H1 (cell line): ENCODE measurements around the gene MMP24OS.

Experiments used
- CHD1 ChIP-seq: IDR thresholded peaks from 2 replicates; pipeline ENCODE4 v1.6.1; 2012; ENCODE audit warnings: low read depth, low read length, improper control_type of control experiment
- EZH2 ChIP-seq: fragments of 200-600 bp; sonication (generic); IDR thresholded peaks from 2 replicates; pipeline ENCODE4 v1.7.1; 2012; ENCODE audit warnings: low read depth, mild to moderate bottlenecking, moderate library complexity, low read length, inconsistent platforms; ENCODE audit not compliant: severe bottlenecking
- POLR2A ChIP-seq, 2 experiments: IDR thresholded peaks; 1 replicate in 1 of 2; 2 replicates in 1 of 2; pipeline ENCODE4 v1.6.1; 2011; ENCODE audit warnings: low read depth in 2 of 2, low read length in 2 of 2, mild to moderate bottlenecking in 2 of 2; ENCODE audit errors: control extremely low read depth in 1 of 2
- RXRA ChIP-seq: IDR thresholded peaks from 2 replicates; pipeline ENCODE4 v1.6.1; 2011; ENCODE audit warnings: low read depth, mild to moderate bottlenecking, low read length, moderate library complexity; ENCODE audit not compliant: insufficient read depth
- TF ChIP-seq, protein P1 (sequence below): IDR thresholded peaks from 2 replicates; pipeline ENCODE4 v1.6.1; 2012; ENCODE audit warnings: inconsistent platforms
- TF ChIP-seq, protein P2 (sequence below): IDR thresholded peaks from 2 replicates; pipeline ENCODE4 v1.6.1; 2012; ENCODE audit warnings: low read length, inconsistent platforms

DNA sequence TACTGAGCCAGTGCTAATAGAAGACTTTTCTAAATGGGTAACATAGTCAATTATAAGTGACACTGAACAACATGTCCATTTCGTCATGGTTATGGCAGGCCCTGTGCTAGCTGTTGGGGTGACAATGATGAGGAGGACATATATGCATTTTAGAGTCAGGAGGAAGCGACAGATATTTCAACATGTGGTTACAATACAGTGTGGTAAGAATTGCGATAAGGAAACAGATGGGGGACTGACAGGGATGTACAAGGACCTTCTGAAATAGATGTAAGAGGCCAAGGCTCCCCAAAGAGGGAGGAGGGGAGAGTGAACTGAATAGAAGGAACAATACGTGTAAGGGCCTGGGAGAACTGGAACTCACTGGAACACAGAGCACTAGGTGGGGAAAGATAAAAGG, 39.8 kb downstream of the MMP24OS start:
- no peak for TF ChIP-seq CHD1
- TF ChIP-seq, protein P1, sequence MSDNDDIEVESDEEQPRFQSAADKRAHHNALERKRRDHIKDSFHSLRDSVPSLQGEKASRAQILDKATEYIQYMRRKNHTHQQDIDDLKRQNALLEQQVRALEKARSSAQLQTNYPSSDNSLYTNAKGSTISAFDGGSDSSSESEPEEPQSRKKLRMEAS: no peak
- no peak for TF ChIP-seq EZH2
- TF ChIP-seq POLR2A (IDR thresholded peaks at IDR 0.05; ENCODE audit: control extremely low read depth in 1 of 2, low read depth in 2 of 2, low read length in 2 of 2): no peak
- no peak for TF ChIP-seq RXRA
- TF ChIP-seq, protein P2, sequence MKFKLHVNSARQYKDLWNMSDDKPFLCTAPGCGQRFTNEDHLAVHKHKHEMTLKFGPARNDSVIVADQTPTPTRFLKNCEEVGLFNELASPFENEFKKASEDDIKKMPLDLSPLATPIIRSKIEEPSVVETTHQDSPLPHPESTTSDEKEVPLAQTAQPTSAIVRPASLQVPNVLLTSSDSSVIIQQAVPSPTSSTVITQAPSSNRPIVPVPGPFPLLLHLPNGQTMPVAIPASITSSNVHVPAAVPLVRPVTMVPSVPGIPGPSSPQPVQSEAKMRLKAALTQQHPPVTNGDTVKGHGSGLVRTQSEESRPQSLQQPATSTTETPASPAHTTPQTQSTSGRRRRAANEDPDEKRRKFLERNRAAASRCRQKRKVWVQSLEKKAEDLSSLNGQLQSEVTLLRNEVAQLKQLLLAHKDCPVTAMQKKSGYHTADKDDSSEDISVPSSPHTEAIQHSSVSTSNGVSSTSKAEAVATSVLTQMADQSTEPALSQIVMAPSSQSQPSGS: no peak
